Upper lobe of right lung (tissue), 1 donor: ENCODE measurements around the gene GCHFR. TPM values are rescaled to one million over a fixed set of nuclear protein-coding genes. Genes with fewer than 3 reads are reported as not detected.

Source experiments
- ATAC-seq: fragments of 200-7000 bp; cut with Tn5 transposase; one replicate; pipeline ENCODE4 v1.9.1; 2020; ENCODE audit warnings: mild to moderate bottlenecking, moderate library complexity
- DNase-seq: peaks from one replicate; pipeline ENCODE4 v3.0.0-alpha.2; 2020
- H3K27ac ChIP-seq: fragments of 200-600 bp; one replicate; pipeline ENCODE4 v1.8.0; 2022
- H3K27me3 ChIP-seq: fragments of 200-600 bp; one replicate; pipeline ENCODE4 v1.8.0; 2022; ENCODE audit warnings: mild to moderate bottlenecking
- H3K36me3 ChIP-seq: fragments of 200-600 bp; one replicate; pipeline ENCODE4 v1.8.0; 2022
- H3K4me1 ChIP-seq: fragments of 200-600 bp; one replicate; pipeline ENCODE4 v1.8.0; 2022
- H3K4me3 ChIP-seq: fragments of 200-600 bp; one replicate; pipeline ENCODE4 v1.8.0; 2022; ENCODE audit warnings: mild to moderate bottlenecking
- H3K9me3 ChIP-seq: fragments of 200-600 bp; one replicate; pipeline ENCODE4 v1.8.0; 2022
- CTCF ChIP-seq: fragments of 200-600 bp; IDR thresholded peaks from one replicate; pipeline ENCODE4 v1.8.0; 2022; ENCODE audit warnings: antibody characterized with exemption
- intact Hi-C: fragments of 100-400 bp; cut with DNase I; formaldehyde crosslinking; loops from one replicate; pipeline ENCODE4 v1.11.0; 2022
- total RNA-seq: library from RNA; stranded (reverse); fragmentation: NEBNext Ultra II Directional; extraction: Animal tissue kit (Norgen Biotek cat#: 25700); gene quantifications from one replicate; pipeline ENCODE4 v1.2.1, GENCODE V29; 2021
- donor health status: DM: no; HTN: yes; CAD: no; lungs with severe emphysema.

Gene GCHFR
- total RNA-seq, 1 donor from 2014 or later, result 55.2 TPM

GRCh38 chr15:40747685-40748631, 15.9 kb upstream of the GCHFR start:
- peak overlapping the region; percentile 42 for H3K27ac ChIP-seq
- H3K4me1 ChIP-seq, result peaks cover 4% of the 10 kb centered on the region
- ATAC-seq, result peak; percentile 76
- intact Hi-C loops, result no loop called here
- no peak for TF ChIP-seq CTCF
- peak; percentile 86 for DNase-seq
- no peaks in the 10 kb centered on the region for H3K27me3 ChIP-seq
- H3K36me3 ChIP-seq, result peaks cover 66% of the 10 kb centered on the region
- H3K9me3 ChIP-seq, result no peaks in the 10 kb centered on the region
- H3K4me3 ChIP-seq, result no peak overlapping the region

GRCh38 chr15:40749151-40749630, 14.7 kb upstream of the GCHFR start:
- H3K4me1 ChIP-seq, result peaks cover 16% of the 10 kb centered on the region
- DNase-seq (no peak), ATAC-seq (no peak)
- no peak overlapping the region for H3K27ac ChIP-seq
- no peaks in the 10 kb centered on the region for H3K27me3 ChIP-seq
- no peak for TF ChIP-seq CTCF
- intact Hi-C loops, result no loop called here
- H3K36me3 ChIP-seq, result peaks cover 54% of the 10 kb centered on the region
- H3K9me3 ChIP-seq, result no peaks in the 10 kb centered on the region
- H3K4me3 ChIP-seq, result no peak overlapping the region

GRCh38 chr15:40750885-40751284, 13.0 kb upstream of the GCHFR start:
- peaks cover 17% of the 10 kb centered on the region for H3K4me1 ChIP-seq
- H3K4me3 ChIP-seq, result no peak overlapping the region
- no peaks in the 10 kb centered on the region for H3K9me3 ChIP-seq
- ATAC-seq (no peak), DNase-seq (no peak)
- H3K27me3 ChIP-seq, result no peaks in the 10 kb centered on the region
- no peak for TF ChIP-seq CTCF
- intact Hi-C loops, result no loop called here
- peaks cover 38% of the 10 kb centered on the region for H3K36me3 ChIP-seq
- H3K27ac ChIP-seq, result no peak overlapping the region

GRCh38 chr15:40751745-40752144, 12.1 kb upstream of the GCHFR start:
- Histone ChIP-seq H3K9me3 (no peaks in the 10 kb centered on the region), H3K4me1 (peaks cover 17% of the 10 kb centered on the region), H3K27ac (no peak overlapping the region), H3K36me3 (peaks cover 38% of the 10 kb centered on the region), H3K4me3 (no peak overlapping the region), H3K27me3 (no peaks in the 10 kb centered on the region)
- DNase-seq (no peak), ATAC-seq (no peak)
- no peak for TF ChIP-seq CTCF
- intact Hi-C loops, result no loop called here

- intact Hi-C loops, result no loop called here
- Histone ChIP-seq H3K4me3 (peak overlapping the region; percentile 77), H3K4me1 (peaks cover 17% of the 10 kb centered on the region), H3K36me3 (peaks cover 29% of the 10 kb centered on the region), H3K27ac (peak overlapping the region; percentile 82), H3K9me3 (no peaks in the 10 kb centered on the region), H3K27me3 (no peaks in the 10 kb centered on the region)
- no peak for TF ChIP-seq CTCF
- DNase-seq (peak; percentile 76), ATAC-seq (peak; percentile 37)
Measured at GRCh38 chr15:40754574-40754882, 9.3 kb upstream of the GCHFR start.
